Colon (tissue), 2 donors: ENCODE measurements around the gene OR9A2.
A peak's percentile ranks its signal among the peaks of the same experiment; 100 is the strongest.
"Not testable (repeated sequence)": the region's sequence is repeated elsewhere in the genome, so short reads cannot be mapped to it uniquely, and the experiment has no call there.

ENCODE experiments used
- FAIRE-seq: peaks from 2 replicates; lab custom pipeline; 2012; peaks lifted over from hg19 to GRCh38; lab: Jason Lieb, UNC
- donor health status: control.
- donor health status: control.

Gene OR9A2

GRCh38 chr7:143016996-143017395, 9.9 kb downstream of the OR9A2 start:
- FAIRE-seq = no peak

- FAIRE-seq = no peak
Measured at GRCh38 chr7:143015926-143016490, 10.9 kb downstream of the OR9A2 start.

- FAIRE-seq = no peak
Measured at GRCh38 chr7:143015084-143015483, 11.8 kb downstream of the OR9A2 start.

- FAIRE-seq = no peak
Measured at GRCh38 chr7:143013893-143014292, 13.0 kb downstream of the OR9A2 start.

- FAIRE-seq = no peak
Measured at GRCh38 chr7:143013473-143013872, 13.5 kb downstream of the OR9A2 start.

GRCh38 chr7:143012409-143012808, 14.5 kb downstream of the OR9A2 start:
- no peak for FAIRE-seq

- FAIRE-seq = no peak
Measured at GRCh38 chr7:143012001-143012400, 14.9 kb downstream of the OR9A2 start.

GRCh38 chr7:143008007-143008901, 18.7 kb downstream of the OR9A2 start:
- FAIRE-seq = no peak

GRCh38 chr7:143005632-143006260, 21.2 kb downstream of the OR9A2 start:
- FAIRE-seq = no peak

GRCh38 chr7:143003393-143004051, 23.4 kb downstream of the OR9A2 start:
- no peak for FAIRE-seq

GRCh38 chr7:143002898-143003297, 24.0 kb downstream of the OR9A2 start:
- no peak for FAIRE-seq

- no peak for FAIRE-seq
Measured at GRCh38 chr7:143002106-143002505, 24.8 kb downstream of the OR9A2 start.

GRCh38 chr7:143000648-143001047, 26.3 kb downstream of the OR9A2 start:
- peak; percentile 10 for FAIRE-seq

GRCh38 chr7:142999793-143000192, 27.1 kb downstream of the OR9A2 start:
- FAIRE-seq = no peak

GRCh38 chr7:142998966-142999365, 28.0 kb downstream of the OR9A2 start:
- FAIRE-seq = no peak

- FAIRE-seq = no peak
Measured at GRCh38 chr7:142997456-142997989, 29.4 kb downstream of the OR9A2 start.

GRCh38 chr7:142992427-142992826, 34.5 kb downstream of the OR9A2 start:
- no peak for FAIRE-seq

GRCh38 chr7:142984297-142984696, 42.6 kb downstream of the OR9A2 start:
- no peak for FAIRE-seq

- FAIRE-seq = no peak
Measured at GRCh38 chr7:142983825-142984224, 43.1 kb downstream of the OR9A2 start.

GRCh38 chr7:142978402-142978801, 48.5 kb downstream of the OR9A2 start:
- not testable (repeated sequence) for FAIRE-seq
